ENCODE measurements around the gene ING3. TPM values are rescaled to one million over a fixed set of nuclear protein-coding genes. Genes with fewer than 3 reads are reported as not detected.
A peak's percentile ranks its signal among the peaks of the same experiment; 100 is the strongest.

ING3 gene
- total and polyA plus RNA-seq, 9 of the 15 experiments (the other 6 are each of a cell fraction or from before 2014, with no cell fraction given): 22.8 to 233 (median 50.4) TPM

GRCh38 chr7:121000081-121000983 is 49.8 kb downstream of the ING3 start (continued):
- TF ChIP-seq, protein P1, sequence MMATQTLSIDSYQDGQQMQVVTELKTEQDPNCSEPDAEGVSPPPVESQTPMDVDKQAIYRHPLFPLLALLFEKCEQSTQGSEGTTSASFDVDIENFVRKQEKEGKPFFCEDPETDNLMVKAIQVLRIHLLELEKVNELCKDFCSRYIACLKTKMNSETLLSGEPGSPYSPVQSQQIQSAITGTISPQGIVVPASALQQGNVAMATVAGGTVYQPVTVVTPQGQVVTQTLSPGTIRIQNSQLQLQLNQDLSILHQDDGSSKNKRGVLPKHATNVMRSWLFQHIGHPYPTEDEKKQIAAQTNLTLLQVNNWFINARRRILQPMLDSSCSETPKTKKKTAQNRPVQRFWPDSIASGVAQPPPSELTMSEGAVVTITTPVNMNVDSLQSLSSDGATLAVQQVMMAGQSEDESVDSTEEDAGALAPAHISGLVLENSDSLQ (IDR thresholded peaks at IDR 0.05): no peak
- TF ChIP-seq PHF21A (IDR thresholded peaks at IDR 0.05; ENCODE audit: borderline replicate concordance, low read depth) (no peak), SMARCE1 (IDR thresholded peaks at IDR 0.05) (peak; percentile 62), BRD4 (IDR thresholded peaks at IDR 0.05) (peak; percentile 82), ELK1 (CRISPR knock-in tag; IDR thresholded peaks at IDR 0.05) (no peak), RFX1 (IDR thresholded peaks at IDR 0.05) (no peak), HDAC6 (IDR thresholded peaks at IDR 0.05; ENCODE audit: low read depth, low read length) (no peak), SLC30A9 (CRISPR knock-in tag; IDR thresholded peaks at IDR 0.05) (no peak), SRF (CRISPR knock-in tag; IDR thresholded peaks at IDR 0.05) (peak in 1 of 2 experiments; percentile 71; a peak in 1 of 4 replicates), NRF1 (conservative IDR thresholded peaks at IDR 0.05 in 1 of 2, IDR thresholded peaks at IDR 0.05 in 1 of 2) (no peak), GATAD2A (IDR thresholded peaks at IDR 0.05) (no peak; the same call in 1 of the 2 replicates), ZNF324 (CRISPR knock-in tag; IDR thresholded peaks at IDR 0.05) (no peak), KLF1 (tag; IDR thresholded peaks at IDR 0.05) (no peak), RUNX1 (IDR thresholded peaks at IDR 0.05; ENCODE audit: low read depth) (no peak), OTX1 (CRISPR knock-in tag; IDR thresholded peaks at IDR 0.05) (no peak), SMARCC2 (IDR thresholded peaks at IDR 0.05; ENCODE audit: low read depth) (peak; percentile 69; the same call in 1 of the 2 replicates), ETV5 (CRISPR knock-in tag; IDR thresholded peaks at IDR 0.05; ENCODE audit: low read depth) (no peak), PML (IDR thresholded peaks at IDR 0.05; ENCODE audit: low read length) (peak; percentile 55), TCF7 (IDR thresholded peaks at IDR 0.05; ENCODE audit: borderline replicate concordance) (no peak), HBP1 (CRISPR knock-in tag; IDR thresholded peaks at IDR 0.05) (no peak), CHCHD3 (CRISPR knock-in tag; IDR thresholded peaks at IDR 0.05) (0 out of 2 replicates have a peak, but pooled peaks have one; percentile 36), RNF2 (IDR thresholded peaks at IDR 0.05) (peak; percentile 45; the same call in 1 of the 2 replicates)
- TF ChIP-seq, protein P2, sequence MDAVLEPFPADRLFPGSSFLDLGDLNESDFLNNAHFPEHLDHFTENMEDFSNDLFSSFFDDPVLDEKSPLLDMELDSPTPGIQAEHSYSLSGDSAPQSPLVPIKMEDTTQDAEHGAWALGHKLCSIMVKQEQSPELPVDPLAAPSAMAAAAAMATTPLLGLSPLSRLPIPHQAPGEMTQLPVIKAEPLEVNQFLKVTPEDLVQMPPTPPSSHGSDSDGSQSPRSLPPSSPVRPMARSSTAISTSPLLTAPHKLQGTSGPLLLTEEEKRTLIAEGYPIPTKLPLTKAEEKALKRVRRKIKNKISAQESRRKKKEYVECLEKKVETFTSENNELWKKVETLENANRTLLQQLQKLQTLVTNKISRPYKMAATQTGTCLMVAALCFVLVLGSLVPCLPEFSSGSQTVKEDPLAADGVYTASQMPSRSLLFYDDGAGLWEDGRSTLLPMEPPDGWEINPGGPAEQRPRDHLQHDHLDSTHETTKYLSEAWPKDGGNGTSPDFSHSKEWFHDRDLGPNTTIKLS (IDR thresholded peaks at IDR 0.05; ENCODE audit: borderline replicate concordance, low read depth): 0 out of 2 replicates have a peak, but pooled peaks have one; percentile 10
- TF ChIP-seq, protein P3, sequence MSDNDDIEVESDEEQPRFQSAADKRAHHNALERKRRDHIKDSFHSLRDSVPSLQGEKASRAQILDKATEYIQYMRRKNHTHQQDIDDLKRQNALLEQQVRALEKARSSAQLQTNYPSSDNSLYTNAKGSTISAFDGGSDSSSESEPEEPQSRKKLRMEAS (CRISPR knock-in tag; IDR thresholded peaks at IDR 0.05): no peak
